ENCODE measurements around the gene ADCY4.

DNA sequence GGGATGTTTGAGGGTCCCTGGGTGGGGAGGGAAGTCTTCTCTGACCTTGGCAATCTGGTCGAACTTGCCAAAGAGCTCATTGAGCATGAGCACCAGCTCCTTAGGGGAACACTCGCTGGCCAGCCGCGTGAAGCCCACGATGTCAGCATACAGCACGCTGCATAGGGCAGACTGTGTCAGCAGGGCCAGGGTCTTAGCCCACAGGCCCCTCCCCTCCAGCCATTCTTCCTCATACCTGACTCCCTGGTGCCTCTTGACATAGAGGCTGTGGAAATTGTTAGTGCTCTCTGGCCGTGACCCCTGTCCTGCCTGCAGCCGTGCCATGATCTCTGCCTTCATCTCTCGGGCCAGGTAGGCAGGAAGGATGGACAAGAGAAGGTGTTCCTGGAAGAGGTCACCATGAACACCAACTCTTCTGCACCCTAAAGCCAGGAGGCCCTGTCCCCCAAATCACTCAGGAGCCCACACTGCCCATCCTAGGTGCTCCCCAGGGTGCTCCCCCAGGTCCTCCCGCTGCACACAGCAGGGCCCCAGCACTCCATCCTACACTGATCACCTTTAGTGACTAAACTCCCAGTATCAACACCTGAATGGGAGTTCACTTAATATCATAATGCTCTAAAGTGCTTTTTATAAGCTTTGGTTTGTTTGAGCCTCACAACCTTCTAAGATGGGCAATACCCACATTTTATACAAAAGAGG is 3.7 kb downstream of the ADCY4 start:
- TF ChIP-seq, protein P1, sequence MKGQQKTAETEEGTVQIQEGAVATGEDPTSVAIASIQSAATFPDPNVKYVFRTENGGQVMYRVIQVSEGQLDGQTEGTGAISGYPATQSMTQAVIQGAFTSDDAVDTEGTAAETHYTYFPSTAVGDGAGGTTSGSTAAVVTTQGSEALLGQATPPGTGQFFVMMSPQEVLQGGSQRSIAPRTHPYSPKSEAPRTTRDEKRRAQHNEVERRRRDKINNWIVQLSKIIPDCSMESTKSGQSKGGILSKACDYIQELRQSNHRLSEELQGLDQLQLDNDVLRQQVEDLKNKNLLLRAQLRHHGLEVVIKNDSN (IDR thresholded peaks at IDR 0.05; ENCODE audit: borderline replicate concordance, extremely low read length, insufficient read depth, low read depth, low read length): no peak
- TF ChIP-seq POU2F2 (IDR thresholded peaks at IDR 0.05; ENCODE audit: borderline replicate concordance, low read depth, low read length): no peak
- no peak for TF ChIP-seq TARDBP (IDR thresholded peaks at IDR 0.05; ENCODE audit: borderline replicate concordance)
- TF ChIP-seq, protein P2, sequence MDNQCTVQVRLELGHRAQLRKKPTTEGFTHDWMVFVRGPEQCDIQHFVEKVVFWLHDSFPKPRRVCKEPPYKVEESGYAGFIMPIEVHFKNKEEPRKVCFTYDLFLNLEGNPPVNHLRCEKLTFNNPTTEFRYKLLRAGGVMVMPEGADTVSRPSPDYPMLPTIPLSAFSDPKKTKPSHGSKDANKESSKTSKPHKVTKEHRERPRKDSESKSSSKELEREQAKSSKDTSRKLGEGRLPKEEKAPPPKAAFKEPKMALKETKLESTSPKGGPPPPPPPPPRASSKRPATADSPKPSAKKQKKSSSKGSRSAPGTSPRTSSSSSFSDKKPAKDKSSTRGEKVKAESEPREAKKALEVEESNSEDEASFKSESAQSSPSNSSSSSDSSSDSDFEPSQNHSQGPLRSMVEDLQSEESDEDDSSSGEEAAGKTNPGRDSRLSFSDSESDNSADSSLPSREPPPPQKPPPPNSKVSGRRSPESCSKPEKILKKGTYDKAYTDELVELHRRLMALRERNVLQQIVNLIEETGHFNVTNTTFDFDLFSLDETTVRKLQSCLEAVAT (IDR thresholded peaks at IDR 0.05): no peak
- TF ChIP-seq MYC (IDR thresholded peaks at IDR 0.05; ENCODE audit: insufficient read depth, insufficient read length, insufficient replicate concordance, low read length, severe bottlenecking): no peak
- TF ChIP-seq JUND (IDR thresholded peaks at IDR 0.05; ENCODE audit: low read depth, low read length): no peak
- no peak for TF ChIP-seq POLR2AphosphoS5 (IDR thresholded peaks at IDR 0.05; ENCODE audit: low read length)
- TF ChIP-seq, protein P3, sequence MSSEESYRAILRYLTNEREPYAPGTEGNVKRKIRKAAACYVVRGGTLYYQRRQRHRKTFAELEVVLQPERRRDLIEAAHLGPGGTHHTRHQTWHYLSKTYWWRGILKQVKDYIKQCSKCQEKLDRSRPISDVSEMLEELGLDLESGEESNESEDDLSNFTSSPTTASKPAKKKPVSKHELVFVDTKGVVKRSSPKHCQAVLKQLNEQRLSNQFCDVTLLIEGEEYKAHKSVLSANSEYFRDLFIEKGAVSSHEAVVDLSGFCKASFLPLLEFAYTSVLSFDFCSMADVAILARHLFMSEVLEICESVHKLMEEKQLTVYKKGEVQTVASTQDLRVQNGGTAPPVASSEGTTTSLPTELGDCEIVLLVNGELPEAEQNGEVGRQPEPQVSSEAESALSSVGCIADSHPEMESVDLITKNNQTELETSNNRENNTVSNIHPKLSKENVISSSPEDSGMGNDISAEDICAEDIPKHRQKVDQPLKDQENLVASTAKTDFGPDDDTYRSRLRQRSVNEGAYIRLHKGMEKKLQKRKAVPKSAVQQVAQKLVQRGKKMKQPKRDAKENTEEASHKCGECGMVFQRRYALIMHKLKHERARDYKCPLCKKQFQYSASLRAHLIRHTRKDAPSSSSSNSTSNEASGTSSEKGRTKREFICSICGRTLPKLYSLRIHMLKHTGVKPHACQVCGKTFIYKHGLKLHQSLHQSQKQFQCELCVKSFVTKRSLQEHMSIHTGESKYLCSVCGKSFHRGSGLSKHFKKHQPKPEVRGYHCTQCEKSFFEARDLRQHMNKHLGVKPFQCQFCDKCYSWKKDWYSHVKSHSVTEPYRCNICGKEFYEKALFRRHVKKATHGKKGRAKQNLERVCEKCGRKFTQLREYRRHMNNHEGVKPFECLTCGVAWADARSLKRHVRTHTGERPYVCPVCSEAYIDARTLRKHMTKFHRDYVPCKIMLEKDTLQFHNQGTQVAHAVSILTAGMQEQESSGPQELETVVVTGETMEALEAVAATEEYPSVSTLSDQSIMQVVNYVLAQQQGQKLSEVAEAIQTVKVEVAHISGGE (CRISPR knock-in tag; IDR thresholded peaks at IDR 0.05): no peak
- no peak for TF ChIP-seq RAD21 (IDR thresholded peaks at IDR 0.05; ENCODE audit: insufficient read depth, low read depth, low read length)
- TF ChIP-seq, protein P4, sequence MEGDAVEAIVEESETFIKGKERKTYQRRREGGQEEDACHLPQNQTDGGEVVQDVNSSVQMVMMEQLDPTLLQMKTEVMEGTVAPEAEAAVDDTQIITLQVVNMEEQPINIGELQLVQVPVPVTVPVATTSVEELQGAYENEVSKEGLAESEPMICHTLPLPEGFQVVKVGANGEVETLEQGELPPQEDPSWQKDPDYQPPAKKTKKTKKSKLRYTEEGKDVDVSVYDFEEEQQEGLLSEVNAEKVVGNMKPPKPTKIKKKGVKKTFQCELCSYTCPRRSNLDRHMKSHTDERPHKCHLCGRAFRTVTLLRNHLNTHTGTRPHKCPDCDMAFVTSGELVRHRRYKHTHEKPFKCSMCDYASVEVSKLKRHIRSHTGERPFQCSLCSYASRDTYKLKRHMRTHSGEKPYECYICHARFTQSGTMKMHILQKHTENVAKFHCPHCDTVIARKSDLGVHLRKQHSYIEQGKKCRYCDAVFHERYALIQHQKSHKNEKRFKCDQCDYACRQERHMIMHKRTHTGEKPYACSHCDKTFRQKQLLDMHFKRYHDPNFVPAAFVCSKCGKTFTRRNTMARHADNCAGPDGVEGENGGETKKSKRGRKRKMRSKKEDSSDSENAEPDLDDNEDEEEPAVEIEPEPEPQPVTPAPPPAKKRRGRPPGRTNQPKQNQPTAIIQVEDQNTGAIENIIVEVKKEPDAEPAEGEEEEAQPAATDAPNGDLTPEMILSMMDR (IDR thresholded peaks at IDR 0.05 in 2 of 3, conservative IDR thresholded peaks at IDR 0.05 in 1 of 3; ENCODE audit: control insufficient read depth in 2 of 3, extremely low read depth in 1 of 3, insufficient read depth in 1 of 3, low read depth in 3 of 3, low read length in 3 of 3): no peak
- no peak for TF ChIP-seq YY1 (IDR thresholded peaks at IDR 0.05; ENCODE audit: low read depth, low read length)
